ENCODE data around the gene CDH23.

The CDH23 gene

DNA sequence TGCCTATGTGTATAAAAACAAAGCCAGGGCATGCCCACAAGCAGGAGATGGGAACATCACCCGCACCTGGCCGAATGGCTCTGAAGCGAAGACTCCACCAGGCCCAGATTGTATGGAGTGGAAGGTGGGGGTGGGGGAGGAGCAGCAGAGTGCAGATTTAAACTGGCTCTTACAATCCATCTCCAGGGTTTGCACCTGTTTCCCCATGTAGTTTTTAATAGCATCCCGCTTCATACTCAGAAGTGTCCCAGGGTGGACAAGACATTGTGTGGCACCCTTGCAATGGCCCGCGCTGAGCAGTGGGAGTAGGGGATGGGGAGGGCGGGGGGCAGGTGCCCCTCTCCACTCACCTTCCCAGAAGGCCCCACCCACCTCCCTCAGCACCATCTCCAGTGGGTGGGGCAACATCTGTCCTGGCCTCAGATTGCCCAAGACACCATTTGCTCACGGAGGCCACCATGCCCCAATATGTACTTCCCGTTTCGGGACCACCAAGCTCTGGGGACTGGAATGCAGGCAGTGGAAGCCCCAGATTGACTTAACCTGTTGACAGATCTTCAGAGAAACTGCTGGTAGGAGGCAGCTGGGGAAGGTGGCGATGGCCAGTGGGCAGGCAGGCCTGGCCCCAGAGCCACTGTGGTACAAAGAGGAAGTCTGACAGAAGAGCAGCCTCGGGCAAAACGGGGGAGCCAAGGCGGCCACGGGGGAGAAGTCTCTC lies 353.6 kb downstream of the CDH23 start:
- no peak for DNase-seq

DNA sequence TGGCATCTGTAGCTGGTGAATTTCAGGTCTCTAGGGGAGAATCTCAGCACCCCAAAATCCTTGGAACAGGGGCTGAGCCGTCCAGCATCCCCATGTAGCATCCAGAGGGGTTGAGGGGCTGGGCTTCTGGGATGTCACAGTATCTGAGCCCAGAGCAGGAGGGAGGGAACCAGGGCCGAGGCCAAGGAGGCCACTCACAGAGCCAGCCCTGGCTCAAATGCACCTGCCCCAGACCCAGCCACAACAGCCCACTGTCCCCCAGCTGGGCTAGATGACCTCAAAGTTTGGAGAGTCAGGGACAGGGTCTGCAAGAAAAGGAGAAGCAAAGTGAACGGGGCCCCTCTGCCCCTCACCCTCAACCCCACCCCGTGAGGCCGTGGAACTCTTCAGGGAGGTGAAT lies 354.3 kb downstream of the CDH23 start:
- DNase-seq: no peak

DNA sequence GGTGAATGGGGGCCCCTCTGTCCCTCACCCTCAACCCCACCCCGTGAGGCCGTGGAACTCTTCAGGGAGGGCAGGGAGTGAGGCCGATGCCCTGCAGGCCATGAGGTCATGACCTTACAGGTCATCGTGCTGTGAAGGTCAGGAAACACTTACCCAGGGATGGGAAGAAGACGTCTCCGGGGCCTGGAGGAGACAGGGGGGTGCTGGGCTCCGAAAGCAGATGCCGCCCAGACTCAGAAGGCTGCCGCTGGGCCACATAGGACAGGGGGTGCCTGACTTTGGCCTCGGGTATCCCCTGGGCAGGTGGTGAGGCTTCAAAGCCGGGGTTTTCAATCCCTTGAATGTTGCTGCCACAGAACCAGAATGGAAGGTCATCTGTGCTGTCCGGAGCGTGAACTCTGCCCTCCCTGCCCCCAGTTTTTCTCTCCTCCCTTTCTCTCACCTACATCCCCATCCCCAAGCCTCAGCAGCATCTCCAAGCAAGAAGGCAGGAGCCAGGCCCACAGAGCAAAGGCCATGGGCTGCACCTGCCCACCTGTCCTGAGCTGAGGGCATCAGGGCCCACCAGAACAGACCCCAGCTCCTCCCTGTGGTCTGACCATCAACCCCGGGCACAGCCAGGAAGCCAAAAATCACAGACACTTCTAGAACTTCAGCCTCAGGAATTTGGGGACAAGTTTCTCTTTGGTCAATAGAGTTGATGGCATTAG lies 354.9 kb downstream of the CDH23 start:
- DNase-seq: no peak

DNA sequence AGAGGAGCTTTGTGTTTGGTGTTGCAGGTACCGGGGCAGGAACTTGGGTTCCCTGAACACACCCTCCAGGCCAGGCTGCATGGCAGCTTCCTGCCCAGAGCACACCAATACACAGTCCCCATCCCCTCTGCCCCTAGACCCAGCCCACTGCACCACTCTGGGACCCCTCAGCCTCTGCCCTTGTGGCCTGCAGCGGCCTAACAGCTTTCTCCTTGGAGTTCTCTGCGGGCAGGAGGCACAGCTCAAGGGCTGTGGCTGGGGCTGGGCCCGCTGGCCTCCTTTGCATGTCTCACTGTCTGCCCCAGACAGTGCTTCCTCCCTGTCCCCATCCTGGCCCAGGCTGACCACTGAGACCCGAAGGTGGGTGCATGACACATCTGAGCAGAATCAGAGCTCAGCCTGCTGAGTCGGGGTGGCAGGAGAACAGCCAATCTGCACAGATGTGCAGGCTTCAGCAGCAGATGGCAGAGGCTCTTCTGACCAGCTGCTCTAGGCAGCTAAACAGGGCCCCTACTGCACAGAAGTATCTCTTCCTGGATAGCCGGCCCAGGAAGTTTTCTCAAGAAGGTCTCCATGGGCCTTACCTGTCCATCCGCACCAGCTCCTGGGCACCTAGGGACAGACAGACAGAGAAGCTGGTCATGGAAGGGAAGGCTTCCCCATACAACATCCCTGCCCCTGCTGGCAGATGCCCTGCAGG lies 355.8 kb downstream of the CDH23 start:
- no peak for DNase-seq

DNA sequence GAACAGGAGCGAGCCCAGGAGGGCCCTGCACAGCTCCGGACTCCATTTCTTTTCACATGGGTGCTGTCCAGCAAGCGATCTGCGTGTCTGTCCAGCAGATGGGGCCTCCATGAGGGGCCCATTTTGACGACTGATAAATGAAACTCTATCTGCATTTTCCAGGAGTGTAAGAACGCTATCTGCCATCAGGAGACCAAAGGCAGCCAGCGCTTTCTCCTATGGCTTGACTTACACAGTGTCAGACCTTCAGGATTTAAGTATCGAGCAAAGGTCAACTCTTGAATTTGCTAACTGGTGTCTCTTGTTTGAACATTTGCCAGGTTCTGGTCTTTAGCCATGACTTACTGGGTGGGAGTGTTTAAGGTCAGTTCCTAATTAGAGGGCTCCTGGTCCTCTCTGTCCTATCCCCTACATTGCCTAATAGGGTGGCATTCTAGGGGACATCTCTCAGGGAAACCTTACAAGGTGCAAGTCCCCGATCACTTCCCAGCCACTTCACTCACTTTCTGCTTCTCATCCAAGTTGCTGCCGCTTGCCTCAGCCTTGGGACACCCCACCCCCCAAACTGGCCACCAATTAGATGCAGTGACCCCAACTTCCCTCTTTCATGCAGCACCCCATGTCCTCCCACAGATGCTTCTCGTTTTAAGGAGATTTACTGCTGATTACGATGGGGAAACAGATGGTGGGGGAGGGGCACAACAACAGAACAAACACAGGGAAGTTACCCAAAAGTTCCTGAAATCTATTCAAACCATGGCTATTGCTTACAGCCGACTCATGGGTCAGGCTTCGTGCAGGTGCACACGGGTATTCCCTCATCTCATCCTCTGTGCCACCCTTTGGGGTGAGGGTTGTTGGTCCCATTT lies 356.6 kb downstream of the CDH23 start:
- DNase-seq: no peak

DNA sequence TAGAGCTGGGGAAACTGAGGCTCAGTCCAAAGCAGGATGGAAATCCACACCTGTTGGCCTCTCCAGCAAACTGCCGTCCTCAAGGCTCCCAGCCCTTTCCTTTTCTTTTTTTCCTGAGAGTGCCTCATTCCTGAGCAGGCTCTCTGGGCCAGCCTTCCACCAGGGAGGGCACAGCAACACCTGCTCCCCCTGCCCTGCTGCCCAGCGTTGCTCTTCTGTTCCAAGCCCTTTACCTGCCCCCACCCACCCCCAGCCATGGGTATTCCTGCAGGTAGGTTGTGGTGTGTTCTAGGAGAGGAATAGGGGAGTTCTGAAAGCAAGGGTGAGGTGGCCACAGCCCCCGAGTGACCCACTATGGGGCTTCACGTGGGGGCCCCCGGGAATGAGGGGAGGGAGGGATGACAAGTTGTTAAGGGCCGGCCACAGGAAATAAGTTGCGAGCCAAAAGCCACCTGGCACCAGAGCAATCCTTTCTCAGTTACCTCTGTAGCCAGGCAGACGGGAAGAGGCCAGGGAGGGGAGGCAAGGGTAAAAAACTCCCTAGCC lies 357.3 kb downstream of the CDH23 start:
- DNase-seq: no peak

DNA sequence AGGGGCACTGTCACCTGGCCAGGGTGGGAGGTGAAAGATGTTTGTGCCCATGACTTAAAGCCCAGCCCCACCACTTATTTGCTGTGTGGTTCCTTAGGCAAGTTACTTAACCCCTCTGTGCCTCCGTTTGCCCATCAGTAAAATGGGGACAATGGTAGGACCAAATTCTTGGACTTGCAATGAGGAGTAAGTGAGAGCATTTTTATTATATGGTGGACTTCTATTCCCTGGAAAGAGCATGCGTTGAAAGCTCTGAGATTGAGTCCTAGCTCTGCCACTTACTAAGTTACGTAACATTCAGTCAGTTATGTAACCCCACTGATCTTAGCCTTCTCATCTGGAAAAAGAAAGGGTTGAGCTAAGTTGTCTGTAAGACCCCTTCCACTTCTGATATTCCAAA lies 357.8 kb downstream of the CDH23 start:
- DNase-seq: no peak

DNA sequence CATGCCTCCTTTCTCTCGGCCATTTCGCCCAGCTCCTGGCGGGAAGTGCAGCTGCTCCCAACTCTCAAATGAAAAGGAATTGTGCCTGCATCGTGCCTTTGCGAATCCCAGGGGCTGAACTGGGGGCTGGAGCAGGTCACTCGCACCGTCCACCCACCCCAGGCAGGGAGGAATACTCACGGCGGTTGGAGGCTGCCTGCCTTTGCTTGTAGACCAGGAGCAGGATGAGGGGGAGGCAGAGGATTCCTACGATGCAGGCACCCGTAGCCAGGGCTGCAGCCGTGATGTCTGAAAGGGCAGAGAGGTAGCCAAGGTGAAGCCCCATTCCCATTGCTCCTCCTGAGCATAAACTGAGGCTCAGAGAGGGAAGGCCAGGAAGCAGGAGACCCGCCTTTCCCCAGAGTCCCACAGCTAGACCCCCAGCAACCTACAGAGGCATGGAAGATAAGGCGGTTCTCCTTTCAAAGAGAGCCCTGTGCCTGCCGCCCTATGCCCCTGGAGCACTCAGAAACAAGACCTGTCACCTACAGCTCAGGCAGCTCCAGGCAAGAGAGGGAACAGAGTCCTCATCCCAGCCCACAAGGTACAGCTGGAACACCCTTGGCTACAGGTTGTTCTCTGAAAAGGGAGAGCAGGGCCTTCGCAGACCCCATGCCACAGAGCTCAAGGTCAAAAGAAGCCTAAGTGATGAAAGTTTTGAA lies 358.6 kb downstream of the CDH23 start:
- DNase-seq: no peak

DNA sequence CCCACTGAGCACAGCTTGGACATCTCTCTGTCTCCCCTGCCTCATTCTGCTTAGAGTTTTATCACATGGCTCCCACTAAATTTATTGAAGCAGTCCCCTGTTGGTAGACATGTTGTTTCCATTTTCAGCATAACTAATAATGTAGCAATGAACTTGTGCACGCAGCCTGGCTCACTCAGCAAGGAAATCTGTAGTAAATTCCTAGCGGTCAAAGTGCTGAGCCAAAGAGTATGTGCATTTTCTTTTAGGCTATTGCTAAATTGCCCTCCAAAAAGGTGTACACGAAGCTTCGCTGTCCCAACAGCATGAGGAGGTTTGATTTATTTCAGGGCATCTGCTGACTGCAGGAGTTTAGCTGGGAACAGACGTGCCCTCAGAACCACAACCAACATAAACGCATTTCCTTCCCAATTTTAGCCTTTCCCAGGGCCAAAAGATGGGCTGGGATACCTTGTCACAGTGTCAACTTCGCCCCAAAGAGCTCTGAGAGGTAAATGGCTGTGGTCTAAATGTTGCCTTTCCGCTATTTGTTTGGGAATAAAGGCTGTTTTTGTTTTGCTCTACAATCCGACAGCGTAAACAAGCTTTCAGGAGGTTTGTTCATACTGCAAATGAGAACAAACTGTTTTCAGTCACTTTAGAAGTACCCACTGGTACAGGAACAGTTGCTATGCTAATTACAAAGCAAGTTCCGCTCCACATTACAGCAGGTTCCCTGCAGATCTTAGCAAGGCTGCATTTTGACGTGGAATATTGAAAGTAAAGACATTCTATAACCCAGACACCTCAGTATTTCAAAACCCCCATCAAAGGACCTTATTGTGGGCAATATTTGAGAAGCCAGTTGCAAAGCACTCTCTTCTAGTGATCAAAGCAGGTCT lies 359.8 kb downstream of the CDH23 start:
- DNase-seq: no peak

DNA sequence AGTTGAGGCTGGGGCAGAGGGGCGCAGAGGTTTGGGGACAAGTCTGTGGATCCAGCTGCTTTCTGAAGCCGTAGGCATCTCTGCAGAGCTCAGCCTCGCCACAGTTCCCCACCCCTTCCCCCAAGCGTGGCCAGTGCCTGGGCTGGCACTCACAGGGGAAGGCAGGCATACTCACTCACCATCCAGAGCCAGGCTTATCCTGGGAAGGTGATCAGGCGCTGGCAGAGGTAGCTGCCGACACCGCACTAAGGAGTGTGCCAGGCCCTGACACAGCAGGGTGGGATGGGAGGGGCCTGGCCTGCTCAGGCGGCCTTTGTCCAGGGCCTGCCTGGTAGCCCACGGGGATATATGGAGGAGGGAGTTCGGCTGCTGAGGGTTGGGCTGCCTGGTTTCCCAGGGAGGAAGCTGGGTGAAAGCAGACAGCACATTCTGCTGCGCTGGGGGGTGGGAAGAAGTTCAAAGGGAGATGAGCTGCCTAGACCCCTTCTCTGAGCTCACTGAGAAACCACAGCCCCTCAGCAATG lies 360.7 kb downstream of the CDH23 start:
- DNase-seq: no peak

DNA sequence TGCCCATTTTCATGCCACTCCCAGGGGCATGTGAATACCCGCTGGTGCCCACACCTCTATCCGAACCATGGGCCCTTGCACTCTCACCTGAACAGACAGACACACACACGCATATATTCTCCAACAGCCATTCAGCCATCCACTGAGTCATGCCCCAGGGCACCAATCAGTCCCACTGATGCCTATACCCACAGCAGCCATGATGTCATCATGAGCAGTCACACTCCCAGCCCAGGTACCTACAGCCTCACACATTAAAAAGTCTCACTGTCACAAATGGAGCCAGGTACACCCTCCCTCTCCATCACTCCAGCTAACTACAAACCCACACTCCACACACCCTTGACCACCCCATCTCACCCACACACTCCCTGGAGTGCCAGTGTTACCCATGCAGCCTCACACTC lies 364.4 kb downstream of the CDH23 start:
- no peak for DNase-seq

DNA sequence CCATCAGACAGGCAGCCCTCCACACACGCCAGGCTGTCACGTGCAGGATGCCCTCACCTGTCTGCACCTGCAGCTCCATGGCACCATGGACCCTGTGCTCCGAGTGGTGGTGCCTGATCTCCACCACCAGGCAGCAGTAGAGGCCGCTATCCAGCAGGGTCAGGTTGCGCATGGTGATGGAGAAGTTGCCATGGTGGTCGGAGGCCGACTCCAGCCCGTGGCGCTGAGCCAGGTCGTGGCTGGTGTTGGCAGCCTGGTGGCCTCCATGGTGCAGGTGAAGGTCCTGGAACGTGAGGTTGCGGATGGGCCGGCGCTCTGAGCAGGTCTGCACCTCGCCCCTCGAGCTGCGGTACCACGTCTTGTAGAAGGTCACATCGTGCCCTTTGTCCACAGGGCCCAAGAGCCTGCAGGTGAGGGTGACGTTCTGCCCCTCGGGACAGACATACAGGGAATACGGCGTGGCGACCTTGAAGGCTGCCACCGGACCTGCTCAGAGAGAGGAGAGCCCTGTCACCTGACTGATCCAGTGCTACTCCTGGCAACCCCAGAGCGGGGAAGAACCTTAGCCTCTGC lies 364.9 kb downstream of the CDH23 start:
- DNase-seq: no peak

DNA sequence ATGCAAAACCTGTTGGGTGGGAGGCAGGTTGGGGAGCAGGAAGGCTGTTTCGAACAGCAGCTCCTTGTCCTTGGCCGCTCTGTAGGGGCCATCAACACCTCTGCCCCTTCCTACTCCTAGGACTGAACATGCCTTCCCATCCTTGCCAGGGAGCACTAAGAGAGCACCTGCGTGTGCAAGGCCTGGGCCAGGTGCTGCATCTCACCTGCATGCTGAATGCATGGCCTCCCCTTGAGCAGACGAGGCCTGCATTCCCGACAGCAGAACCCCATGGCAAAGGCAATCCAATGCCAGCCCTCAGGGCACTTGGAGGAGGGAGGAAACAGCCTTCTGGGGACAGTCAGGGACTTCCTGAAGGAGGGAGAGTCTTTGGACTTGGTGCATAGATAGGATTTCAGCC lies 365.6 kb downstream of the CDH23 start:
- no peak for DNase-seq

DNA sequence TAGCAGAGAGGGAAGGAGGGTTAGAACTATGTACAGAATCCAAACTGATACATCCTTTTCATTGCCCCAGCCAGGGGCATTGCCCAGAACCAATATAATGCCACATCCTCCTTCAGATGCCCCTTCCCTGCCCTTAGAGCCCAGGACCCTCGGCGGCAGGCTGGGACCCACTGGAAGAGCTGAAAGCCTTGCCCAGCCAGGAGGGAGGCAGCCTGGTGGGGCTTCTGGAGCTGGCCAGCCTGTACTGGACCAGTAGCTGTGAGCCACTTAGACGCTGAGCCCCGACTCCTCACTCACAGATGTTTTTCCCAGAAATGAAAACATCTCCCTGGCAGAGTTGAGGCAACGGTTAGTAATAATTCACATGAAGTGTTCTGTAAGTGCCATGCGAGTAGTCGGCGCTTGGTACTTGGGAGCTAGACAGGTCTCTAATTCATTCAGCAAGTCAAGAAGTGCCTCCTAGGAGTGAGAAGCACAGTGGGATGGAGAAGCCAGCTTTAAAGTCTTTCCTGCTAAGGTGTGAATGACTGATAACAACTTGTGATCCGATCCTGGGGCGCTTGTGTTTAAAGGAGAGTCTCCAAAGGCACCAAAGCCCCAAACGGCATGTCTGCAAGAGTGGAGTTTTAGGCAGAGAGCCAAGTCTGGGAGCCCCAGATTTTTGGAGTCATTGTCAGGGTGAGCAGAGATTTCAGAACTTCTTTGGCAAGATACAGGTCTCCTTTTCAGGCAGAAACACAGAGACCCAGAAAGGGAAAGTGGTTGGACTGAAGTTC lies 366.8 kb downstream of the CDH23 start:
- DNase-seq: no peak

DNA sequence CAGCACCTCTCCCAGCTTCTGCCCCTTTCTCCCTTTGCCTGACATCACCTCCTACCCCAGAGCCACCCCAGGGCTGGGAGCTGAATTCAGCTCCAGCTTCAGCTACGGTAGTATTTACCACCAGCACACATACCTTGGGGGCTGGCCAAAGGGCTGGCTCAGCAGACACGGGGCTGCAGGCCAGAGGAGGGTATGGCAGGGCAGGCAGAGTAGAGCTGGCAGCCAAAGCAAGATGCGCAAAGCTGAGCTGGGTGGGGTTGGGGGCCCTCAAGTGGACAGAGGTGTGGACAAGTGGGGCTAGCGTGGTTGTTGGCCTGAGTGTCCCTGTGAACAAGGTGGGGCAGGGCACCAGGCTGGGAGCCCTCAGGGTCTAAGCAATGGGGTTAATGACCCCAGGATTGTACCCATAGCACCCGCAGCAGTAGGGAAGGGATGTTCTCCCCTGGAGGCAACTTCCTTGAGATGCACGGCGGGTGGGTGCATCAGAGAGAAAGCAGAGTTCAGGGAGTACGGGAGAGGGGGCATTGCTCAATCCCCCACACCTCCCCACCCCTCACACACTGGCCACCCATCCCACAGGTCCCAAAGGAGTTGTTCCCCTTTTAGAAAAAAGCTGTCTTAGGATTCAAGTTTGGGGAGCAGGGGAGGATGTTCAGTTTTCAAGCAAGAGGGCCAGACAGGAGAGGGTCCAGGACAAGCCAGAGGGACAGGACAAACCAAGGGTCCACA lies 368.6 kb downstream of the CDH23 start:
- DNase-seq: no peak

DNA sequence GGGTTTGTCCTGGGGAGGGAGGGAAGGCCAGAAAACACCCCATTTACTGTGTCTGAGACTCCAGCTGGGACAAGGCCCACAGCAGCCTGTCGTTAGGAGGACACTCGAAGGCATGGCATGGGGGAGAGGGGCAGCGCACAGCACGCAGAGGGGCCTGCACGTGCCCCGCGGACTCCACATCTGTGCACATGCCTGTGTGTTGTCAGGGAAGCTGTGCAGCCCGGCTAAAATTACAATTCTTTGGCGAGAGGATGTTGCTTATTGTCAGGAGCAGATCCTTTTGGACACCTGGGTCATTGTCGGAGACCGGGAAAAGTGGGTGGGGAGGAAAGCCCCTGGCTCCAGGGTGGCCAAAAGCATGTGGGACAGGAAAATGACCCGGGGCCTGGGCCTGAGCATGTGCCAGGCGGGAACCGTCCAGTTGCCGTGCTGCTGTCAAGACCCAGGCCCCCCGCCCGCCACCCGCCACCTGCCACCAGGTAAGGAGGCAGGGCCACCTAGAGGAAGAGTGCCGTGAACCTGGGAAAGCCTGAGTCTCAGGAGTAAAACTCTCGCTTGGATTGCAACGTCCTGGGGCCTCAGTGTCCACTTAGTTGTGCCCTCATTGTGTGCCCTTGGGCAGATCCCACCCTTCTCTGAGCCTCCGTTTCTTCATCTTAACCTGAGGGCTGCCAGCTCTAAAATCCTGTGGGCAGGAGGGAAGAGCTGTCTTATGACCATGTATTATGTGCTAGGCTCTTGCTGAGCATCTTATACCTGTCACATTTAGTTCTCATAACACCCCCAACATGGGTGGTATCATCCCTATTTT lies 369.4 kb downstream of the CDH23 start:
- no peak for DNase-seq

DNA sequence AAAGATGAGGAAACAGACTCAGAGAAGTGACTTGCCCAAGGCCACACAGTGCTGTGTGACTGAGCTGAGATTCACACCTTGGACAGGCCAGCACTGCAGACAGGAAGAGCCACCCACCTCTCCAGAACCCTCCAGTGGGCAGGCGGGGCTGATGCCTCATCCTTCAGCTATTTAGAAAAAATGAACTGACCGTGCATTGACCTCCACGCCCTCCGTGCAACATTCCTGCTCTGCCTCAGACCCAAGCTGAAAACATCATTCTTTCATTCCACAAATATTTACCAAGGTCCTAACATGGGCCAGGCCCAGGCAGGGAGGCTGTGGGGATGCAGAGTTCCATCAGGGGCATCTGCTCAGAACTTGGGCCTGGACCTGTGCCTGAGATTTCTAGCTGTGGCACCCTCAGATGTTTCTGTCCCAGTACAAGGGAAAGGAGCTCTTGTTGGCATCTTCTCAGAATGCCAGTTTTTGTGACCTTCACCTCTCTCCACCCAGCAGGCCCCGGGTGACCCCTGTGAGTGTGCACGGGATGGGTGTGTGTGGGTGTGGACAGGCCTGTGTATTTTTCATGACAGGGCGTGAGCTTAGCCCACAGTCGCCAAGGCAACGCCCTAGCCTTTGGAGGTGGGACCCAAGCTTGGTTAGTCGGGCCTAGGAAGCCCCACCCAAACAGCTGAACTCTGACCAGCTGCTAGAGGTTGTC lies 370.1 kb downstream of the CDH23 start:
- DNase-seq: peak; percentile 75

Data from T1000 (cell line).